Loucy (cell line): Measurements from ENCODE around the gene ALDH1L2.

Source experiments
- CTCF ChIP-seq: fragments of 200-600 bp; sonication (generic); conservative IDR thresholded peaks from 2 replicates; pipeline ENCODE4 v1.5.1; 2014; ENCODE audit warnings: mild to moderate bottlenecking, antibody characterized with exemption, low read length
- EZH2phosphoT487 ChIP-seq: fragments of 200-600 bp; IDR thresholded peaks from 2 replicates; pipeline ENCODE4 v1.6.1; 2018; ENCODE audit warnings: antibody characterized with exemption, mild to moderate bottlenecking, moderate library complexity, borderline replicate concordance

GRCh38 chr12:105013892-105014291, 70.4 kb downstream of the ALDH1L2 start:
- TF ChIP-seq CTCF (no peak), EZH2phosphoT487 (no peak)
